Measurements from ENCODE around the gene ALCAM.

GRCh38 chr3:105449414-105449813 lies 82.7 kb downstream of the ALCAM start:
- TF ChIP-seq POLR2A (IDR thresholded peaks at IDR 0.05; ENCODE audit: low read length), result no peak
- no peak for TF ChIP-seq GATA1 (IDR thresholded peaks at IDR 0.05; ENCODE audit: low read depth, low read length)

Data from erythroblast (primary cell).